ENCODE results near the gene SIGLEC14.

Gene SIGLEC14

GRCh38 chr19:51694318-51695085, 47.9 kb upstream of the SIGLEC14 start:
- no peak for TF ChIP-seq EZH2 (IDR thresholded peaks at IDR 0.05; ENCODE audit: borderline replicate concordance, low read depth, low read length, severe bottlenecking)
- Histone ChIP-seq H4K20me1 (ENCODE audit: insufficient read depth, low read length) (peaks cover 5% of the 10 kb centered on the region; the same call in 1 of the 2 replicates), H3K27me3 (ENCODE audit: insufficient read depth, low read length, poor library complexity) (peaks cover 18% of the 10 kb centered on the region), H3K27ac (ENCODE audit: low read length) (no peak overlapping the region), H2AFZ (ENCODE audit: low read depth, low read length) (no peak overlapping the region), H3K9me3 (ENCODE audit: insufficient read depth, low read length, severe bottlenecking) (no peaks in the 10 kb centered on the region), H3K4me3 (ENCODE audit: low read depth in 1 of 2, low read length in 2 of 2) (no peak overlapping the region), H3K4me1 (ENCODE audit: insufficient read depth, low read length) (peaks cover 19% of the 10 kb centered on the region), H3K36me3 (ENCODE audit: insufficient read depth, low read length) (no peaks in the 10 kb centered on the region), H3K9ac (ENCODE audit: low read depth, low read length) (no peak overlapping the region), H3K4me2 (ENCODE audit: insufficient read depth, low read length) (no peak overlapping the region), H3K79me2 (ENCODE audit: insufficient read depth, low read length) (no peaks in the 10 kb centered on the region)
- ATAC-seq (ENCODE audit: insufficient read depth, low read depth) (no peak), DNase-seq (no peak)

GRCh38 chr19:51693819-51694218, 47.2 kb upstream of the SIGLEC14 start:
- Histone ChIP-seq H3K9ac (ENCODE audit: low read depth, low read length) (no peak overlapping the region), H2AFZ (ENCODE audit: low read depth, low read length) (no peak overlapping the region), H3K4me1 (ENCODE audit: insufficient read depth, low read length) (peaks cover 19% of the 10 kb centered on the region), H3K27ac (ENCODE audit: low read length) (no peak overlapping the region), H3K9me3 (ENCODE audit: insufficient read depth, low read length, severe bottlenecking) (no peaks in the 10 kb centered on the region), H3K4me3 (ENCODE audit: low read depth in 1 of 2, low read length in 2 of 2) (no peak overlapping the region), H3K4me2 (ENCODE audit: insufficient read depth, low read length) (no peak overlapping the region), H4K20me1 (ENCODE audit: insufficient read depth, low read length) (peaks cover 5% of the 10 kb centered on the region; the same call in 1 of the 2 replicates), H3K79me2 (ENCODE audit: insufficient read depth, low read length) (no peaks in the 10 kb centered on the region), H3K36me3 (ENCODE audit: insufficient read depth, low read length) (no peaks in the 10 kb centered on the region), H3K27me3 (ENCODE audit: insufficient read depth, low read length, poor library complexity) (peaks cover 23% of the 10 kb centered on the region)
- TF ChIP-seq CTCF (IDR thresholded peaks at IDR 0.05; ENCODE audit: borderline replicate concordance, extremely low read depth, low read length, poor library complexity, severe bottlenecking) (no peak), EZH2 (IDR thresholded peaks at IDR 0.05; ENCODE audit: borderline replicate concordance, low read depth, low read length, severe bottlenecking) (no peak)
- DNase-seq (no peak), ATAC-seq (ENCODE audit: insufficient read depth, low read depth) (no peak)

GRCh38 chr19:51693260-51693659, 46.6 kb upstream of the SIGLEC14 start, which contains the start of gene SPACA6:
TSS of gene SPACA6 (plus strand) at chr19:51693330. CDS start at chr19:51693527, 197 bp downstream.
- no peak within 1 kb of the TSS for H3K27ac ChIP-seq (ENCODE audit: low read length)

More at GRCh38 chr19:51693260-51693659, 46.6 kb upstream of the SIGLEC14 start, which contains the start of gene SPACA6:
- DNase-seq (no peak), ATAC-seq (ENCODE audit: insufficient read depth, low read depth) (no peak)
- Histone ChIP-seq H3K4me2 (ENCODE audit: insufficient read depth, low read length) (no peak within 1 kb of the TSS), H3K36me3 (ENCODE audit: insufficient read depth, low read length) (no peaks in the 10 kb centered on the region), H4K20me1 (ENCODE audit: insufficient read depth, low read length) (peaks cover 5% of the 10 kb centered on the region; the same call in 1 of the 2 replicates), H3K4me3 (ENCODE audit: low read depth in 1 of 2, low read length in 2 of 2) (no peak within 1 kb of the TSS), H3K4me1 (ENCODE audit: insufficient read depth, low read length) (peaks cover 19% of the 10 kb centered on the region), H2AFZ (ENCODE audit: low read depth, low read length) (no peak within 1 kb of the TSS), H3K9me3 (ENCODE audit: insufficient read depth, low read length, severe bottlenecking) (no peaks in the 10 kb centered on the region), H3K79me2 (ENCODE audit: insufficient read depth, low read length) (no peaks in the 10 kb centered on the region), H3K9ac (ENCODE audit: low read depth, low read length) (no peak within 1 kb of the TSS), H3K27me3 (ENCODE audit: insufficient read depth, low read length, poor library complexity) (peaks cover 28% of the 10 kb centered on the region)
- TF ChIP-seq EZH2 (IDR thresholded peaks at IDR 0.05; ENCODE audit: borderline replicate concordance, low read depth, low read length, severe bottlenecking), result no peak
- no peak for TF ChIP-seq CTCF (IDR thresholded peaks at IDR 0.05; ENCODE audit: borderline replicate concordance, extremely low read depth, low read length, poor library complexity, severe bottlenecking)

Data from DND-41 (cell line).